ENCODE data around the gene LDB3. TPM values are rescaled to one million over a fixed set of nuclear protein-coding genes. Genes with fewer than 3 reads are reported as not detected.

LDB3 gene
- total RNA-seq, 3 donors from 2014 or later (not counting 1 experiment from before 2014, with no cell fraction given), result 0.11 to 0.12 TPM; not detected in 1

GRCh38 chr10:86685416-86685815, 17.1 kb downstream of the LDB3 start:
- Mint-ChIP-seq H3K36me3 (no peaks in the 10 kb centered on the region), H3K27me3 (ENCODE audit: low read depth in 2 of 2) (no peaks in the 10 kb centered on the region), H3K4me1 (peaks cover 0 to 10% of the 10 kb centered on the region in 2 donors), H3K27ac (no peak overlapping the region), H3K9me3 (no peaks in the 10 kb centered on the region), H3K4me3 (no peak overlapping the region)
- H3K4me1 ChIP-seq (ENCODE audit: control insufficient read depth, insufficient read depth, low read length), result no peaks in the 10 kb centered on the region
- WGBS (ENCODE audit: insufficient coverage), result 91% methylated on average over 9 of the region's 9 CpGs
- H3K27me3 ChIP-seq (ENCODE audit: control insufficient read depth, insufficient read depth, low read length), result no peaks in the 10 kb centered on the region
- H3K4me3 ChIP-seq (ENCODE audit: low read length), result no peak overlapping the region
- intact Hi-C loops (cut with micrococcal nuclease), result no loop called here
- no peak for ATAC-seq
- H3K27ac ChIP-seq (ENCODE audit: low read length), result no peak overlapping the region
- no peak for TF ChIP-seq CTCF (IDR thresholded peaks at IDR 0.05)
- no peaks in the 10 kb centered on the region for H3K9me3 ChIP-seq (ENCODE audit: control insufficient read depth, insufficient read depth, low read length)
- no peaks in the 10 kb centered on the region for H3K36me3 ChIP-seq (ENCODE audit: control insufficient read depth, insufficient read depth, low read length)
- no peak for DNase-seq

- no peaks in the 10 kb centered on the region for H3K4me1 ChIP-seq (ENCODE audit: control insufficient read depth, insufficient read depth, low read length)
- Mint-ChIP-seq H3K4me3 (no peak overlapping the region), H3K27ac (no peak overlapping the region), H3K4me1 (peaks cover 0 to 10% of the 10 kb centered on the region in 2 donors), H3K9me3 (no peaks in the 10 kb centered on the region), H3K27me3 (ENCODE audit: low read depth in 2 of 2) (no peaks in the 10 kb centered on the region), H3K36me3 (no peaks in the 10 kb centered on the region)
- intact Hi-C loops (cut with micrococcal nuclease), result no loop called here
- no peaks in the 10 kb centered on the region for H3K36me3 ChIP-seq (ENCODE audit: control insufficient read depth, insufficient read depth, low read length)
- H3K4me3 ChIP-seq (ENCODE audit: low read length), result no peak overlapping the region
- WGBS (ENCODE audit: insufficient coverage), result 82% methylated on average over 13 of the region's 13 CpGs
- H3K27ac ChIP-seq (ENCODE audit: low read length), result no peak overlapping the region
- DNase-seq, result no peak
- H3K27me3 ChIP-seq (ENCODE audit: control insufficient read depth, insufficient read depth, low read length), result no peaks in the 10 kb centered on the region
- H3K9me3 ChIP-seq (ENCODE audit: control insufficient read depth, insufficient read depth, low read length), result no peaks in the 10 kb centered on the region
- TF ChIP-seq CTCF (IDR thresholded peaks at IDR 0.05), result no peak
- ATAC-seq, result no peak
These were observed 17.8 kb downstream of the LDB3 start for GRCh38 chr10:86685893-86686632.

GRCh38 chr10:86686972-86687371, 18.7 kb downstream of the LDB3 start:
- Mint-ChIP-seq H3K27ac (no peak overlapping the region), H3K4me1 (peaks cover 0 to 10% of the 10 kb centered on the region in 2 donors), H3K9me3 (no peaks in the 10 kb centered on the region), H3K36me3 (no peaks in the 10 kb centered on the region), H3K4me3 (no peak overlapping the region), H3K27me3 (ENCODE audit: low read depth in 2 of 2) (no peaks in the 10 kb centered on the region)
- DNase-seq, result no peak
- WGBS (ENCODE audit: insufficient coverage), result 94% methylated on average over 19 of the region's 19 CpGs
- Histone ChIP-seq H3K4me3 (ENCODE audit: low read length) (no peak overlapping the region), H3K27me3 (ENCODE audit: control insufficient read depth, insufficient read depth, low read length) (no peaks in the 10 kb centered on the region), H3K27ac (ENCODE audit: low read length) (no peak overlapping the region), H3K36me3 (ENCODE audit: control insufficient read depth, insufficient read depth, low read length) (no peaks in the 10 kb centered on the region), H3K4me1 (ENCODE audit: control insufficient read depth, insufficient read depth, low read length) (no peaks in the 10 kb centered on the region), H3K9me3 (ENCODE audit: control insufficient read depth, insufficient read depth, low read length) (no peaks in the 10 kb centered on the region)
- intact Hi-C loops (cut with micrococcal nuclease), result no loop called here
- no peak for TF ChIP-seq CTCF (IDR thresholded peaks at IDR 0.05)
- no peak for ATAC-seq

- Histone ChIP-seq H3K27ac (ENCODE audit: low read length) (no peak overlapping the region), H3K9me3 (ENCODE audit: control insufficient read depth, insufficient read depth, low read length) (no peaks in the 10 kb centered on the region), H3K4me1 (ENCODE audit: control insufficient read depth, insufficient read depth, low read length) (no peaks in the 10 kb centered on the region), H3K27me3 (ENCODE audit: control insufficient read depth, insufficient read depth, low read length) (no peaks in the 10 kb centered on the region), H3K4me3 (ENCODE audit: low read length) (no peak overlapping the region), H3K36me3 (ENCODE audit: control insufficient read depth, insufficient read depth, low read length) (no peaks in the 10 kb centered on the region)
- Mint-ChIP-seq H3K27me3 (ENCODE audit: low read depth in 2 of 2) (no peaks in the 10 kb centered on the region), H3K36me3 (no peaks in the 10 kb centered on the region), H3K4me3 (no peak overlapping the region), H3K4me1 (peaks cover 0 to 10% of the 10 kb centered on the region in 2 donors), H3K27ac (no peak overlapping the region), H3K9me3 (no peaks in the 10 kb centered on the region)
- DNase-seq, result no peak
- ATAC-seq, result no peak
- 67% methylated on average over 2 of the region's 4 CpGs for WGBS (ENCODE audit: insufficient coverage)
- intact Hi-C loops (cut with micrococcal nuclease), result loop anchor here (1.0 kb wide), 1 partner anchor 212 kb away; no protein-coding TSS in a partner anchor
- TF ChIP-seq CTCF (IDR thresholded peaks at IDR 0.05), result no peak
These were observed 19.4 kb downstream of the LDB3 start for GRCh38 chr10:86687750-86688149.

All from natural killer cell (primary cell).